NCI-H1105 treated with DMSO at 0.1 percent for 48 hours (cell line): ENCODE data around the gene PITX2.
"Not testable (repeated sequence)": the region's sequence is repeated elsewhere in the genome, so short reads cannot be mapped to it uniquely, and the experiment has no call there.

Experiments
- DNase-seq: peaks from one replicate; lab custom pipeline; 2025; lab: John Stamatoyannopoulos, UW

PITX2 gene

GRCh38 chr4:110610940-110611831, 11.7 kb downstream of the PITX2 start:
- DNase-seq, result no peak

GRCh38 chr4:110610620-110610939, 12.3 kb downstream of the PITX2 start:
- no peak for DNase-seq

- no peak for DNase-seq
Observed at GRCh38 chr4:110609044-110609750, 13.7 kb downstream of the PITX2 start.

GRCh38 chr4:110605077-110605476, 17.8 kb downstream of the PITX2 start:
- no peak for DNase-seq

- DNase-seq, result no peak
Observed at GRCh38 chr4:110602061-110602460, 20.8 kb downstream of the PITX2 start.

- DNase-seq, result no peak
Observed at GRCh38 chr4:110597582-110597981, 25.3 kb downstream of the PITX2 start.

- no peak for DNase-seq
Observed at GRCh38 chr4:110596431-110596830, 26.4 kb downstream of the PITX2 start.

GRCh38 chr4:110595583-110595982, 27.3 kb downstream of the PITX2 start:
- no peak for DNase-seq

GRCh38 chr4:110589297-110589696, 33.6 kb downstream of the PITX2 start:
- DNase-seq, result no peak

GRCh38 chr4:110587666-110588285, 35.1 kb downstream of the PITX2 start:
- no peak for DNase-seq

- DNase-seq, result no peak
Observed at GRCh38 chr4:110586131-110586850, 36.6 kb downstream of the PITX2 start.

- not testable (repeated sequence) for DNase-seq
Observed at GRCh38 chr4:110576696-110577095, 46.2 kb downstream of the PITX2 start.
